ENCODE data around the gene MUC15. TPM values are rescaled to one million over a fixed set of nuclear protein-coding genes. Genes with fewer than 3 reads are reported as not detected.
A peak's percentile ranks its signal among the peaks of the same experiment; 100 is the strongest.

Gene MUC15
- total RNA-seq (ENCODE audit: low replicate concordance) = 0.28 TPM in 1 of 2 replicates, not detected in the other

GRCh38 chr11:26571861-26572654 is at the start of gene MUC15:
Gene MUC15 (minus strand): TSS chr11:26572263. CDS start chr11:26567094, 5,169 bp downstream.
- Mint-ChIP-seq H3K4me3 (no peak within 1 kb of the TSS), H3K36me3 (no peaks in the 10 kb centered on the region), H3K9me3 (no peaks in the 10 kb centered on the region), H3K4me1 (peaks cover 4% of the 10 kb centered on the region), H3K27me3 (ENCODE audit: insufficient read depth, low read depth) (no peaks in the 10 kb centered on the region), H3K27ac (no peak within 1 kb of the TSS)
- Histone ChIP-seq H3K79me2 (ENCODE audit: low read depth) (no peaks in the 10 kb centered on the region), H2AFZ (replicated peaks) (peak within 1 kb of the TSS; percentile 80), H3K4me2 (no peak within 1 kb of the TSS), H3K9ac (no peak within 1 kb of the TSS), H3K36me3 (no peaks in the 10 kb centered on the region), H3K9me3 (ENCODE audit: low read depth) (no peaks in the 10 kb centered on the region), H3K27ac (no peak within 1 kb of the TSS), H3K4me1 (no peaks in the 10 kb centered on the region), H3K4me3 (no peak within 1 kb of the TSS), H3K27me3 (no peaks in the 10 kb centered on the region), H3F3A (ENCODE audit: low read depth) (no peaks in the 10 kb centered on the region), H4K20me1 (ENCODE audit: low read depth) (no peaks in the 10 kb centered on the region)
- no peak for TF ChIP-seq CTCF (IDR thresholded peaks at IDR 0.05)
- no peak for TF ChIP-seq EZH2 (IDR thresholded peaks at IDR 0.05)
- TF ChIP-seq EZH2phosphoT487 (IDR thresholded peaks at IDR 0.05) = no peak
- no peak for DNase-seq (ENCODE audit: low spot score)

- no peak overlapping the region for H3K27ac ChIP-seq
- Mint-ChIP-seq H3K4me1 (peaks cover 7% of the 10 kb centered on the region), H3K4me3 (no peak overlapping the region), H3K27me3 (ENCODE audit: insufficient read depth, low read depth) (no peaks in the 10 kb centered on the region), H3K9me3 (no peaks in the 10 kb centered on the region), H3K27ac (no peak overlapping the region), H3K36me3 (no peaks in the 10 kb centered on the region)
- H3K4me2 ChIP-seq = no peak overlapping the region
- H4K20me1 ChIP-seq (ENCODE audit: low read depth) = no peaks in the 10 kb centered on the region
- H3F3A ChIP-seq (ENCODE audit: low read depth) = no peaks in the 10 kb centered on the region
- no peaks in the 10 kb centered on the region for H3K79me2 ChIP-seq (ENCODE audit: low read depth)
- H2AFZ ChIP-seq (replicated peaks) = no peak overlapping the region
- H3K27me3 ChIP-seq = no peaks in the 10 kb centered on the region
- H3K36me3 ChIP-seq = no peaks in the 10 kb centered on the region
- DNase-seq (ENCODE audit: low spot score) = no peak
- TF ChIP-seq EZH2 (IDR thresholded peaks at IDR 0.05) = no peak
- no peak for TF ChIP-seq EZH2phosphoT487 (IDR thresholded peaks at IDR 0.05)
- TF ChIP-seq CTCF (IDR thresholded peaks at IDR 0.05) = no peak
- H3K4me1 ChIP-seq = peaks cover 11% of the 10 kb centered on the region
- no peak overlapping the region for H3K4me3 ChIP-seq
- H3K9ac ChIP-seq = no peak overlapping the region
- no peaks in the 10 kb centered on the region for H3K9me3 ChIP-seq (ENCODE audit: low read depth)
Measured at GRCh38 chr11:26621132-26621531, 49.1 kb upstream of the MUC15 start.

- no peaks in the 10 kb centered on the region for H3K79me2 ChIP-seq (ENCODE audit: low read depth)
- DNase-seq (ENCODE audit: low spot score) = no peak
- no peaks in the 10 kb centered on the region for H3K9me3 Mint-ChIP-seq
- H3K27ac Mint-ChIP-seq = no peak overlapping the region
- no peak overlapping the region for H3K4me3 ChIP-seq
- H3K4me3 Mint-ChIP-seq = no peak overlapping the region
- no peaks in the 10 kb centered on the region for H3K36me3 ChIP-seq
- peaks cover 7% of the 10 kb centered on the region for H3K4me1 Mint-ChIP-seq
- no peaks in the 10 kb centered on the region for H3K27me3 Mint-ChIP-seq (ENCODE audit: insufficient read depth, low read depth)
- H3K36me3 Mint-ChIP-seq = no peaks in the 10 kb centered on the region
- H3K9ac ChIP-seq = no peak overlapping the region
- H3K27me3 ChIP-seq = no peaks in the 10 kb centered on the region
- H3F3A ChIP-seq (ENCODE audit: low read depth) = no peaks in the 10 kb centered on the region
- no peak overlapping the region for H3K4me2 ChIP-seq
- H3K4me1 ChIP-seq = peaks cover 11% of the 10 kb centered on the region
- H2AFZ ChIP-seq (replicated peaks) = no peak overlapping the region
- H3K27ac ChIP-seq = no peak overlapping the region
- no peaks in the 10 kb centered on the region for H4K20me1 ChIP-seq (ENCODE audit: low read depth)
- no peak for TF ChIP-seq EZH2 (IDR thresholded peaks at IDR 0.05)
- TF ChIP-seq CTCF (IDR thresholded peaks at IDR 0.05) = no peak
- no peak for TF ChIP-seq EZH2phosphoT487 (IDR thresholded peaks at IDR 0.05)
- no peaks in the 10 kb centered on the region for H3K9me3 ChIP-seq (ENCODE audit: low read depth)
Measured at GRCh38 chr11:26620282-26621045, 48.4 kb upstream of the MUC15 start.
